HG03378 (cell line): ENCODE results near the gene SLAMF1.
"Not testable (repeated sequence)": the region's sequence is repeated elsewhere in the genome, so short reads cannot be mapped to it uniquely, and the experiment has no call there.

ENCODE experiments used
- ATAC-seq: cut with Tn5 transposase; IDR thresholded peaks from one replicate; pipeline ENCODE4 v1.9.1; 2021; ENCODE audit warnings: mild to moderate bottlenecking, moderate library complexity; ENCODE audit not compliant: unreplicated experiment

The SLAMF1 gene

GRCh38 chr1:160567858-160568682 is 78.8 kb downstream of the SLAMF1 start:
- no peak for ATAC-seq

DNA sequence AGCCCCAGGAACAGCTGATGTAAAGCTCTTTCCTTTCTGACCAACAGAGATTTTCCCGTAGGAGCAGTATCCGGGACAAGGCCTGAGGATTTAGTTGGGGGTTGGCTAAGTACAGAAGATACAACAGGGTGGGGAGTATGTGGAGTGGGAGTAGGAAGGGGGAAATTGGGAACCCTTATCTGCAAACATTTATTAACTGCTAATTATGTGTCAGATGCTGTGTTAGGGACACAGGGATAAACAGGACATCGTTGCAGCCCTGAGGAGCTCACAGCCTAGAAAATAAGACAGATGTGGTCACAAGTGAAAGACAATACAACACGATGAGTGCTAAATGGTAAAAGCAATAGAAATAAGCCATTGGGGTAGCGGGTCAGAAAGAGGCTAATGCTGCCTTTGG is 79.5 kb downstream of the SLAMF1 start:
- no peak for ATAC-seq

DNA sequence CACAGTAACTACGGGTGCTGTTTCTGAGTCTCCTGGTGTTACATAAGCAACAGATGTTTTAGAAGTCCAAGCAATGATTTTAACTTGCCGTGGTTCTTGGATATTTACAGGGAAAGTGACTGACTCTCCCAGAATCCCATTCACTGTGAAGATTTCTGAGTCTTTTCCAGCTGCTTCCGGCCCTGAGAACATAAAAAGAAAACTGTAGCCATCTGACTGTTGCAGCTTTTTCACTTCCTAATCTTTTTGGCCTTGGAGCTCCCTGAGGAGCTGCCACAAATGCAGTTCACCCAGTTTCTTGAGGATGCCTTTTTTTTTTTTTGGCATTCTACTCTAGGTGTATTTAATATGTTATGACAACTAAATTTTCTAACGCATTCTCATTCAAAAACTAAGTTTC is 81.3 kb downstream of the SLAMF1 start:
- ATAC-seq, result no peak

- not testable (repeated sequence) for ATAC-seq
Observed at GRCh38 chr1:160563230-160563629, 83.6 kb downstream of the SLAMF1 start.

DNA sequence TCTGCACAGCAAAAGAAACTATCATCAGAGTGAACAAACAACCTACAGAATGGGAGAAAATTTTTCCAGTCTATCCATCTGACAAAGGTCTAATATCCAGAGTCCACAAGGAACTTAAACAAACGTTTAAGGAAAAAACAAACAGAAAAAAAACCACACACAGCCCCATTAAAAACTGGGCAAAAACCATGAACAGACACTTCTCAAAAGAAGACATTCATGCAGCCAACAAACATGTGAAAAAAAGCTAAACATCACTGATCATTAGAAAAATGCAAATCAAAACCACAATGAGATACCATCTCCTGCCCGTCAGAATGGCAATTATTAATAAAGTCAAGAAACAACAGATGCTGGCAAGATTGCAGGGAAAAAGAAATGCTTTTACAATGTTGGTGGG is 84.1 kb downstream of the SLAMF1 start:
- ATAC-seq, result not testable (repeated sequence)

GRCh38 chr1:160560806-160561205 is 86.0 kb downstream of the SLAMF1 start:
- ATAC-seq, result no peak

GRCh38 chr1:160560045-160560705 is 86.7 kb downstream of the SLAMF1 start:
- ATAC-seq, result no peak

DNA sequence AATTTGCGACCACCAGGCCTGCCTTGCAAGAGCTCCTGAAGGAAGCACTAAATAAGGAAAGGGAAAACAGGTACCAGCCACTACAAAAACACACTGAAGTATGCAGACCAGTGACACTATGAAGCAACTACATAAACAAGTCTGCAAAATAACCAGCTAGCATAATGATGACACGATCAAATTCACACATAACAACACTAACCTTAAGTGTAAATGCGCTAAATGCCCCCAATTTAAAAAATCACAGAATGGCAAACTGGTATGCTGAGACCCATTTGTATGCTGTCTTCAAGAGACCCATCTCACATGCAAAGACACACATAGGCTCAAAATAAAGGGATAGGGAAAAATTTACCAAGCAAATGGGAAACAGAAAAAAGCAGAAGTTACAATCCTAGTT is 87.4 kb downstream of the SLAMF1 start:
- ATAC-seq, result not testable (repeated sequence)

GRCh38 chr1:160558660-160559380 is 88.0 kb downstream of the SLAMF1 start:
- ATAC-seq, result no peak
